HG02759 (cell line): ENCODE data around the gene CABYR.
"Not testable (repeated sequence)": the region's sequence is repeated elsewhere in the genome, so short reads cannot be mapped to it uniquely, and the experiment has no call there.

Experiments used
- ATAC-seq: cut with Tn5 transposase; IDR thresholded peaks from one replicate; pipeline ENCODE4 v1.9.1; 2021; ENCODE audit warnings: mild to moderate bottlenecking, moderate library complexity; ENCODE audit not compliant: unreplicated experiment

CABYR gene

DNA sequence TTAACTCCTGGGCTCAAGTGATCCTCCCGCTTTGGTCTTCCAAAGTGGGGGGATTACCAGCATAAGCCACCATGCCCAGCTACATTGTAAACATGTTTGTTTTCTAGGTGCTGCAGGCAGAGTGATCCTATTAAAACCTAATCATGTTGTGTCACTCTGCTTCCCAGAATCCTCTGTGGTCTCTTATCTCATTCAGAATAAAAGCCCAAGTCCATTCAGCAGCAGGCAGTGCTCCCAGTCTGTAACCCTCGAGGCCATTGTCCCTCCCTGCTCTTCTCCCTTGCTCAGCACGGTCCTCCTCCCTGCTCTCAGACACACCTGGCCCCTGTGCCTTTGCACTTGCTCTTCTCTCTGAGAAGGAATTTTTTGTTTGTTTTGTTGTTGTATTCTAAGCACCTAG is 11.1 kb upstream of the CABYR start:
- ATAC-seq, result no peak

DNA sequence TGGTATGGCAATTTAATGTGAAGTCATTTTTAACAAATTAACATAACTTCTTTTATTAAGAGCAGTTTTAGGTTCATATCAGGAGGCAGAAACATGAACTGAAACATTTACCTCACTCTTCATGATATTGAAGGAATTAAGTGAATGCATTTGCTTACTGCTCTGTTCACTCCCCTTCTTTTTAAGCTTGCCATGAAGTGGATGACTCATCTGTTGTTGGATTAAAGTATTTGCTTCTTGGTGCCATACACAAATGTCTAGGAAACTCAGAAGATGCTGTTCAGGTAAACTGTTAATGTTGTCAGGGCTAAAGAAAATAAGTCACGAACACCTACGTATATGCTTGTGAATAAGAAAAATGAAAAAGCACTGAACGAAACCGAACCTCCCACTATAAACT is 10.2 kb upstream of the CABYR start:
- no peak for ATAC-seq

DNA sequence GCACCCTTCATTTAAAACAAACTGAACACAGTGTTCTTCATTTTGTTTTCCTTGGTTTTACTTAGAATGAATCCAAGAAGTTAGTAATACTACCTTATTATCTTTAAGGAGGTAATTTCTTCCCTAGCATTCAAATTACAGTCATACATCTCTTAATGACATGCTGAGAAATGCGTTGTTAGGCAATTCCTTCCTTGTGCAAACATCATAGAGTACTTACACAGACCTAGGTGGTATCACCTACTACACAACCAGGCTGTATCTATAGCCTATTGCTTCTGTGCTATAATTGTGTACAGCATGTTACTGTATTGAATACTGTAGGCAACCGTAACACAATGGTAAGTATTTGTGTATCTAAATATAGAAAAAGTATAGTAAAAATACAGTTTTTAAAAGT is 8.4 kb upstream of the CABYR start:
- ATAC-seq, result no peak

GRCh38 chr18:24136967-24137373 is 1.9 kb upstream of the CABYR start:
- ATAC-seq, result no peak

- no peak for ATAC-seq
These were observed 463 bp upstream of the CABYR start for GRCh38 chr18:24138409-24138788.

GRCh38 chr18:24140697-24141096 is 1.8 kb downstream of the CABYR start:
- no peak for ATAC-seq

- ATAC-seq, result no peak
These were observed 3.5 kb downstream of the CABYR start for GRCh38 chr18:24142376-24142775.

GRCh38 chr18:24149591-24149990 is 10.7 kb downstream of the CABYR start:
- not testable (repeated sequence) for ATAC-seq

- ATAC-seq, result no peak
These were observed 14.5 kb downstream of the CABYR start for GRCh38 chr18:24153397-24153796.

DNA sequence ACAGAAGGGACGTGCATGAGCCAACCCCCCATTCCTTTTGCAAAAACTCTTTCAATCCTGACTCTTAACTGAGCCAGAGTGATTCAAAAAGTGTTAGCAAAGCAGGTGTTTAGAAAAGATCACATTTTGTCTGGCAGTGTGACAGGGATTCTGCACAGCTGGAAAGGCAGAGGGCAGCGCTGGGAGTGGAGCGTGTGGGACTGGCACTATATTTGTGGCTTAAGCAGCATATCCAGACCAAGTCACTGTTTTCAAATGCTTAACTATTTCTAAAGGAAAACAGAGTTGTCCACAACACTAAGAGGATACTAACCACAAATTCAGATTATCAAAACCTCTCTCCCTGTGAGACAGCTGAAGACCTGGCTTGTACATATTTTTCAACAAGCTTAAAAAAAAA is 19.0 kb downstream of the CABYR start:
- no peak for ATAC-seq

DNA sequence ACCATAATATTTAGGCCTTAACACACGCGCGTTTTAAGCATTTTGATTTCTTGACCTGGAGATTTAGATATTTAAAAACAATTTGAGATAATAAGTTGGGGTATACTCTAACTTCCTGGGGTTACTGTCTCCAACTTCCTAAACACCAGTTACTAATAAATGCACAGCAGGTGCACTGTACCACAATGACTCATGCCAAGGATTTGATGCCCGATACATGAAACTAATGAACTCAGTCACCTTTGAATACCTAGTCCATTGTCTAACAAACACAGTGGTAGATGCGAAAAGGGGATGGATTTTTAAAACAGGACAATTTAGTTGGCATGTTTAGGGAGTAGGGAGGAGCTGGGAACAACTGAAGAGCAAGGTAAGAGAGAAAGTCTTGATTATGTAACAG is 21.2 kb downstream of the CABYR start:
- no peak for ATAC-seq

DNA sequence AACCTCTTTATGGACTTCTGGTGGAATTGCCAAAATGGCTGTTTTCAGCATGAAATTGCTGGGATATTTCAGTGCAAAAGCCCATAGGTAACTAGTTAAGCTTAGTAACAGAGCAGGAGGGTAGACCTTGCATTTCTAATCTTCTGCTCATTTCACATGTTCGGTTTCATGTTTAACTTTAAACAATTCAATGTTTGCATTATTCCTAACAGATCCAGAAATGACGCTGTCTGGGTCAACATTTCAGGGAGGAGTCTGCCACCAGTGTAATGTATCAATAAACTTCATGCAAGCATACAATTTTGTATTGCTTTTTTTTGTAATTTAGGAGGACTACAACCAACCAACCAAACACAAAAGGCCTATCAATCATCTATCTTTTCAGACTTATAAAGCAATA is 22.4 kb downstream of the CABYR start:
- ATAC-seq, result no peak

GRCh38 chr18:24168496-24168895 is 29.6 kb downstream of the CABYR start:
- no peak for ATAC-seq

- ATAC-seq, result no peak
These were observed 31.5 kb downstream of the CABYR start for GRCh38 chr18:24170360-24170759.

GRCh38 chr18:24173997-24174396 is 35.1 kb downstream of the CABYR start:
- ATAC-seq, result no peak

- ATAC-seq, result peak; percentile 93
These were observed 38.0 kb downstream of the CABYR start for GRCh38 chr18:24176727-24177416.

DNA sequence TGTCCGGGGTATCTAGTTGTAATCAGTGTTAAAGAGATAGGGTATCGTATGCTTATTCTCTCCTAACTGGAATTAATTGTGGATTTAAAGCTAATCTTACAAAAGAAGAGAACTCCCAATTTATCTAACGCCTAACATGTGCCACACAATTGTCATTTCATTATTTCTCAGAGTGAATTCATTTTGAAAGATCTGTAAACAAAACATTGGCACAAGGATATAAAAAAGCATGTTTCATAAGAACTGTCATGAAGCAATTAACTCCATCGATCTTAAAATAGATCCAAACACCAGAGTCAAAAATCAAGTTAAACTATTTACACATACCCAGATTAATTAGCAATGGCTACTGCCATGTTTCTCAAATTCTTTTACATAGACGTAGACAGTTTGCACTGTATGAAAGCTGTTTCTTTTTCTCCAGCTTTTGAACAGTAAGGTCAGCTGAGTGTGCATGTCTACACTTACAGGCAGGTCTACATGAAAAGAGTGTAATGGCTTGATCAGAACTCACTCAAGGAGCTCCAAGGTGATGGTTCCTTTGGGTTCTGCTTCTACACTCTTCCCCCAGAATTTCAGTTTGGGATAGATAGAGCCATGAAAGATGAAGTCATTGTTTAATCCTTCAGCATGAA is 38.8 kb downstream of the CABYR start:
- no peak for ATAC-seq

DNA sequence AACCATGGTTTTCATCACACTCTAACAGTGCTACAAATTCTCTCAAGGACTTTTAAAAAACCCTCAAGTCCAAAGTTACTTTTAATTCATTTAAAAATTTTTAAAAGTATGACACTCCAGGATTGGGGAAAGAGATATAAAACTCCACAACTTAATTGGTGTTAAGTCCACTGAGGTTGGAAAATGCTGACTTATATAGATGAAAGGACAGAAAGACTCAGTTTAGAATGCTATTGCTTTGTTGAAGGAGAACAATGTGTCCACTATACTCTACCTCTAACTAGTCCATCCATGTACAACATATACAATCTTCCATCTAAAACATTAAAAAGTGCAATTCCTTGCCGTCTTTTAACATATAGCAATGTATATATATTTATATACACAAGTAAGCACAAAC is 41.2 kb downstream of the CABYR start:
- ATAC-seq, result no peak

DNA sequence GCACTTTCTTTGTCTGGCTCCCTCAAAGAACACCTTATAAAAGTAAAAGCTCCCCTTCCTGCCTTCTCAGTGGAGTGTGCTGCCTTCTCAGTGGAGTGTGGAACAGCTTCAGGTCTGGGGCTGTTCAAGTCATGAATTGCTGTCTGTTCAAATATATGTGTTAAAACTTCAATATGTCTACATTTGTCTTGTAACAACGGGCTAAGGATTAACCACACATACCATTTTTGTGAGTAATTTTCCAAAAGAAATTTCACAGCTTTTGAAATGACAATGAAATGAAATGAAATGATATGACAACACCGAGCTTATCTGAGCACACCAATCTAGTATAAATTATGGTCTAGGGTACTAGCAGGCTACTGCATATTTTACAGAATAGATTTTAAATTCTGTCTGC is 42.9 kb downstream of the CABYR start:
- no peak for ATAC-seq

GRCh38 chr18:24185805-24186204 is 46.9 kb downstream of the CABYR start:
- ATAC-seq, result no peak

- peak; percentile 54 for ATAC-seq
These were observed 48.2 kb downstream of the CABYR start for GRCh38 chr18:24187049-24187448.

DNA sequence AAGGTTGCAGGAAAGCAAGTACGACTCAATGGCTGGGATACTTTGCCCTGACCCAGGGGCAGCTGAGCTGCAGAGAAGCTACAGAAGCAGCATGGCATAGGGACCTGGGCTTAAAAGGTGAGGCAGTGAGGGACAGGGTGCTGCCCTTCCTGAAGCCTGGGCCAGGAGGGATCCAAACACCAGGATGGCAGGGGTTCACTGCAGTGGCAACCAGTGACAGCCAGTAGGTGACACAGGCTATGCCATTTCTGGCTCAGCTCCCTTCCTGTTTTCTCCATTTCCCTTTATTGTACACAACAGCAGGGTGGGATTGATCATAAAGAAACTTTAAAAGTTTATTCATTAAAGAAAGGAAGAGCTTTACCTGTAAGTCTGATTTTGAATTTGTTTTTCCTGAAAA is 48.8 kb downstream of the CABYR start:
- no peak for ATAC-seq

GRCh38 chr18:24188120-24188519 is 49.3 kb downstream of the CABYR start:
- ATAC-seq, result no peak
